ENCODE data around the gene GPR171. TPM values are rescaled to one million over a fixed set of nuclear protein-coding genes. Genes with fewer than 3 reads are reported as not detected.

The GPR171 gene, protein sequence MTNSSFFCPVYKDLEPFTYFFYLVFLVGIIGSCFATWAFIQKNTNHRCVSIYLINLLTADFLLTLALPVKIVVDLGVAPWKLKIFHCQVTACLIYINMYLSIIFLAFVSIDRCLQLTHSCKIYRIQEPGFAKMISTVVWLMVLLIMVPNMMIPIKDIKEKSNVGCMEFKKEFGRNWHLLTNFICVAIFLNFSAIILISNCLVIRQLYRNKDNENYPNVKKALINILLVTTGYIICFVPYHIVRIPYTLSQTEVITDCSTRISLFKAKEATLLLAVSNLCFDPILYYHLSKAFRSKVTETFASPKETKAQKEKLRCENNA
- total RNA-seq (2022; extraction: Qiagen RNA extraction; ENCODE audit: low read depth), result not detected in 5 replicates

DNA sequence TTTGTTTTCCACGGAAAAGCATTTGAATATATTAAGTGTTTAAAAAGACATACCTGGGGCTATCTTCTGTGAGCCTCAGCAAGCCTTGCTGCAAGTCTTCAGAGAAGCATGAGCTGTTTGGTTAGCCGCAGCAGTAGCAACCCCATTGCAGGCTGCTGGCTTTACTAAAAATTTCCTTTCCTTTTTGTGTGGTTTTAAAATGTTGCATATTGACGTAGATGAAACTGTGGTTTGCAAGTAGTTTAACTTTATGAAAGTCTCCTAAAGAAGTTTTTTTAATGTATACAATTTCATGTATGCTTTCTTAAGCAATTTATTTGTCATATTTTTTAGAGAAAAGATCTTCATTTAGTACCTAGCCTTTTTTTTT lies at the start of gene GPR171:
GPR171 (minus strand) TSS at position 166 of the 370 bp plus-strand sequence. CDS start 3,830 bp downstream, outside the sequence.

Other genes with a start within 250 kb of the GPR171 start
- gene CLRN1, start 230.5 kb downstream of the GPR171 start, total RNA-seq (2022; extraction: Qiagen RNA extraction; ENCODE audit: low read depth), result not detected in 5 replicates
- gene MED12L, start 117.6 kb downstream of the GPR171 start, total RNA-seq (2022; extraction: Qiagen RNA extraction; ENCODE audit: low read depth), result 0.30 to 0.72 TPM (median 0.60 TPM) in 5 replicates
- not detected in 5 replicates for gene P2RY14, start 75.3 kb upstream of the GPR171 start, total RNA-seq (2022; extraction: Qiagen RNA extraction; ENCODE audit: low read depth)
- gene GPR87, start 113.6 kb upstream of the GPR171 start, total RNA-seq (2022; extraction: Qiagen RNA extraction; ENCODE audit: low read depth), result 1.1 to 1.5 TPM (median 1.3 TPM) in 5 replicates
- gene P2RY13, start 126.3 kb upstream of the GPR171 start, total RNA-seq (2022; extraction: Qiagen RNA extraction; ENCODE audit: low read depth), result not detected in 5 replicates
- gene P2RY12, start 181.5 kb upstream of the GPR171 start, total RNA-seq (2022; extraction: Qiagen RNA extraction; ENCODE audit: low read depth), result not detected in 5 replicates